ENCODE data around the gene RUBCN.
"Not testable (repeated sequence)": the region's sequence is repeated elsewhere in the genome, so short reads cannot be mapped to it uniquely, and the experiment has no call there.

RUBCN gene

DNA sequence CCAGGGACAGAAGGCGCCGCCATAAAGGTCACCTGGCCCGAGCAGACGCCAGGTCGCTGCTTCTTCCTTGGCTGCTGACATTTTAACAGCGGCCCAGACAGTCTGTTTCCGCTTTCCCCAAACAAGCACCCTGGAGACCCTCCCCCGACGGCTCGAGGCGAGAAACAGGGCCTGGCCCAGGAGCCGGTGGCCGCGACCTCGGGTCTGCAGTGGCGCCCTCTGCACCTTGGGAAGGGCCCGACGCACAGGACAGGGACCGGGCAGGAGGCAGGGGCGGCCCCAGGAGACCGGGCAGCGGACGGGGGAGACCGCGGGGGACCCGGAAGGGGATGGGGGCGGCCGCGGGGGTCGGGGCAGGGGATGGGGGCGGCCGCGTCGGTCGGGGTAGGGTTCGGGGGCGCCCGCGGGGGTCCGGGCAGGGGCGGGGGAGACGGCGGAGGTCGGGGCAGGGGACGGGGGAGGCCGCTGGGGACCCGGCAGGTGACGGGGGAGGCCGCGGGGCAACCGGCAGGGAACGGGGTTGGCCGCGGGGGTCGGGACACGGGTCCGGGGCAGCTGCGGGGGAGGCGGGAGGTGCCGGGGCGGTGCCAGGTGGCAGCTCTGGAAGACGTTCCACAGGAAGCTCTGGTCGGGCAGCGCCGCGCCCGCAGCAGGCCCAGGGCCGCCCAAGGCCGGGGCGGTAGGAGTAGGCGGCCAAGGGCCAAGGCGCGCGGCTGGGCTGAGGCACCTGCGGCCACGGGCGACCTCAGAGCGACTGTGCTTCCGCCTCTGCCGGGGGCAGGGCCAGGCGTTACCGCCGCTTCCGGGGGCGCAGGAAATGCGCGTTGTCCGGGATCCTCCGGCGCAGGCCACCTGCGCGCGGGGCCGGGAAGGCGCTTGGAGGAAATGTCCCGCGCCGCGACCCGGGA, 82.4 kb downstream of the RUBCN start:
- not testable (repeated sequence) for H2AFZ ChIP-seq (ENCODE audit: low read length); H4K20me1 ChIP-seq (ENCODE audit: insufficient read depth, low read length, poor library complexity, severe bottlenecking); H3K4me2 ChIP-seq (ENCODE audit: low read depth, low read length, poor library complexity, severe bottlenecking); H3K36me3 ChIP-seq (ENCODE audit: insufficient read depth, low read length); H3K9me2 ChIP-seq (replicated peaks; ENCODE audit: low read depth, low read length); H3F3A ChIP-seq (ENCODE audit: low read depth); H3K4me1 ChIP-seq (ENCODE audit: insufficient read depth, low read length, poor library complexity, severe bottlenecking); H3K9me3 ChIP-seq (ENCODE audit: insufficient read depth, low read depth, low read length); H3K27me3 ChIP-seq (ENCODE audit: insufficient read depth, low read length, poor library complexity, severe bottlenecking); H3K79me2 ChIP-seq (ENCODE audit: insufficient read depth, low read length); H3K9ac ChIP-seq (ENCODE audit: low read depth, low read length, poor library complexity, severe bottlenecking)
- peak overlapping the region; percentile 62 for H3K4me3 ChIP-seq (ENCODE audit: low read length, poor library complexity, severe bottlenecking)

DNA sequence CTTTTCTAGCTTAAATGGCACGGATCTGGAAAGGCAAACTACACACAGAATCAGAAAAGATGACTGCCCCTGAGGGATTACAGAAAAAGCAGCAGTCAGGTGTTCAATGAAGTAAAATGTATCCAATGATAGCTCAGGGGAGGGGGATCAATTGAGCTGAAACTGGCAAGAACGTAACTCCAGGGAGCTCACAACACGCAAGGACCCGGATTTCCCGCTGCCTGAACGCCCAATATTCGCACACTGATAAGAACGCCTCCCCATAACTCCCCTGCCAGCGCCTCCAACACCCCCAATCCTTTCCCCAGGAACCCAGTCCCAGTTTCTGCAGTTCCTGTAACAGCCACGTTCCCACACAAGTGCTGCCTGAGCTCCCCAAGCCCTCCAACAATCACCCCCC, 83.8 kb downstream of the RUBCN start:
- not testable (repeated sequence) for H3K9ac ChIP-seq (ENCODE audit: low read depth, low read length, poor library complexity, severe bottlenecking); H3K4me1 ChIP-seq (ENCODE audit: insufficient read depth, low read length, poor library complexity, severe bottlenecking); H3K4me3 ChIP-seq (ENCODE audit: low read length, poor library complexity, severe bottlenecking)

DNA sequence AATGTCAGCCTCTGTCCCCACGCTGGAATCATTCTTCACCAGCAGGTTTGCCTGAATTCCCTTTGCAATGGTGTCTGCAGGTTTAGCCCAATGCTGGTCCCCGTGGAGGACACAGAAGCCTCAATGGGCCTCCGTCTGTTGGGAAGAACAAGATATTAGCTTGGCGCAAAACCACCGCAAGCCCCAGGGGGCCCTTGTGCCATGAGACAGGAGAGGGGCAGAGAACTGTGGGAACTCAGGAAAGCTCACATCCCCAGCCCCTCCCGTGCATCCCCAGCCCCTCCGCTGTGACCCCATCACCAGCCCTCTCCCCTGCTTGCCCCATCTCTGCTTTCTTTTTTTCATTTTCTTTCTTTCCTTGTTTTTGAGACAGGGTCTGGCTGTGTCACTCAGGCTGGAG, 89.1 kb downstream of the RUBCN start:
- not testable (repeated sequence) for H3K4me2 ChIP-seq (ENCODE audit: low read depth, low read length, poor library complexity, severe bottlenecking); H4K20me1 ChIP-seq (ENCODE audit: insufficient read depth, low read length, poor library complexity, severe bottlenecking); H3K9ac ChIP-seq (ENCODE audit: low read depth, low read length, poor library complexity, severe bottlenecking); H3K9me3 ChIP-seq (ENCODE audit: insufficient read depth, low read depth, low read length); H3K27me3 ChIP-seq (ENCODE audit: insufficient read depth, low read length, poor library complexity, severe bottlenecking); H3K4me1 ChIP-seq (ENCODE audit: insufficient read depth, low read length, poor library complexity, severe bottlenecking); H3K36me3 ChIP-seq (ENCODE audit: insufficient read depth, low read length); H3K9me2 ChIP-seq (replicated peaks; ENCODE audit: low read depth, low read length); H3K4me3 ChIP-seq (ENCODE audit: low read length, poor library complexity, severe bottlenecking); H3F3A ChIP-seq (ENCODE audit: low read depth); H3K79me2 ChIP-seq (ENCODE audit: insufficient read depth, low read length); H2AFZ ChIP-seq (ENCODE audit: low read length)

More for the DNA sequence above, 83.8 kb downstream of the RUBCN start:
- not testable (repeated sequence) for H4K20me1 ChIP-seq (ENCODE audit: insufficient read depth, low read length, poor library complexity, severe bottlenecking); H3K4me2 ChIP-seq (ENCODE audit: low read depth, low read length, poor library complexity, severe bottlenecking); H3K27me3 ChIP-seq (ENCODE audit: insufficient read depth, low read length, poor library complexity, severe bottlenecking); H3K9me2 ChIP-seq (replicated peaks; ENCODE audit: low read depth, low read length); H3F3A ChIP-seq (ENCODE audit: low read depth); H3K36me3 ChIP-seq (ENCODE audit: insufficient read depth, low read length); H3K9me3 ChIP-seq (ENCODE audit: insufficient read depth, low read depth, low read length); H3K79me2 ChIP-seq (ENCODE audit: insufficient read depth, low read length); H2AFZ ChIP-seq (ENCODE audit: low read length)

- H3K79me2 ChIP-seq (ENCODE audit: insufficient read depth, low read length); H3K4me2 ChIP-seq (ENCODE audit: low read depth, low read length, poor library complexity, severe bottlenecking); H3K9me3 ChIP-seq (ENCODE audit: insufficient read depth, low read depth, low read length); H3K9ac ChIP-seq (ENCODE audit: low read depth, low read length, poor library complexity, severe bottlenecking); H3K4me1 ChIP-seq (ENCODE audit: insufficient read depth, low read length, poor library complexity, severe bottlenecking); H2AFZ ChIP-seq (ENCODE audit: low read length); H3K4me3 ChIP-seq (ENCODE audit: low read length, poor library complexity, severe bottlenecking); H3K36me3 ChIP-seq (ENCODE audit: insufficient read depth, low read length); H3K9me2 ChIP-seq (replicated peaks; ENCODE audit: low read depth, low read length); H3K27me3 ChIP-seq (ENCODE audit: insufficient read depth, low read length, poor library complexity, severe bottlenecking); H4K20me1 ChIP-seq (ENCODE audit: insufficient read depth, low read length, poor library complexity, severe bottlenecking); H3F3A ChIP-seq (ENCODE audit: low read depth): not testable (repeated sequence)
Measured at GRCh38 chr3:197647191-197647590, 89.5 kb downstream of the RUBCN start.

DNA sequence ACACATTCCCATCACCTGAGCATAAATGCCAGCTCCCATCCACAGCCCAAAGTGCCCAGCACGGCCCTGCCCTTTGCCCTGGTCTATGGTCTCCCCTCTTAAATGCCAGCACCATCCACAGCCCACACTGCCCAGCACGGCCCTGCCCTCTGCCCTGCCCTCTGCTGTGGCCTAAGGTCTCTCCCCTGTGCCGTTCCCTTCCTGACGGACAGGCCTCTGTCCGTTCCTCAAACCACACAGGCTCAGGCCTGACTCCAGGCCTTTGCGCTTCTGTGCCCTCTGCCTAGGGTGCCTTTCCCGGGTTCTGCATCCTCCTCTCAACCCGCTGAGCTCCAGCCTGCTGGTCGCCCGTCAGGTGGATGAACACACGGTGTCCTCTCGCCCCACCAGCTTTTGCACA, 90.4 kb downstream of the RUBCN start:
- not testable (repeated sequence) for H3K9ac ChIP-seq (ENCODE audit: low read depth, low read length, poor library complexity, severe bottlenecking); H3F3A ChIP-seq (ENCODE audit: low read depth); H4K20me1 ChIP-seq (ENCODE audit: insufficient read depth, low read length, poor library complexity, severe bottlenecking); H3K4me1 ChIP-seq (ENCODE audit: insufficient read depth, low read length, poor library complexity, severe bottlenecking); H3K9me3 ChIP-seq (ENCODE audit: insufficient read depth, low read depth, low read length); H3K27me3 ChIP-seq (ENCODE audit: insufficient read depth, low read length, poor library complexity, severe bottlenecking); H3K4me3 ChIP-seq (ENCODE audit: low read length, poor library complexity, severe bottlenecking); H3K79me2 ChIP-seq (ENCODE audit: insufficient read depth, low read length); H3K4me2 ChIP-seq (ENCODE audit: low read depth, low read length, poor library complexity, severe bottlenecking); H3K36me3 ChIP-seq (ENCODE audit: insufficient read depth, low read length); H2AFZ ChIP-seq (ENCODE audit: low read length); H3K9me2 ChIP-seq (replicated peaks; ENCODE audit: low read depth, low read length)

DNA sequence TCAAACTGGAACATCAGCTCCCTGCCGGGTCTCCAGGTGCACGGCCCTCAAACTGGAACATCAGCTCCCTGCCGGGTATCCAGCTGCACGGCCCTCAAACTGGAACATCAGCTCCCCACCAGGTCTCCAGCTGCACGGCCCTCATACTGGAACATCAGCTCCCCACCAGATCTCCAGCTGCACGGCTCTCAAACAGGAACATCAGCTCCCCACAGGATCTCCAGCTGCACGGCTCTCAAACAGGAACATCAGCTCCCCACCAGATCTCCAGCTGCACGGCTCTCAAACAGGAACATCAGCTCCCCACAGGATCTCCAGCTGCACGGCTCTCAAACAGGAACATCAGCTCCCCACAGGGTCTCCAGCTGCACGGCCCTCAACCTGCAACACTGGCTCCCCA, 99.1 kb downstream of the RUBCN start:
- H3K36me3 ChIP-seq (ENCODE audit: insufficient read depth, low read length); H3K27me3 ChIP-seq (ENCODE audit: insufficient read depth, low read length, poor library complexity, severe bottlenecking); H2AFZ ChIP-seq (ENCODE audit: low read length); H3K79me2 ChIP-seq (ENCODE audit: insufficient read depth, low read length); H3K9me3 ChIP-seq (ENCODE audit: insufficient read depth, low read depth, low read length); H3K4me1 ChIP-seq (ENCODE audit: insufficient read depth, low read length, poor library complexity, severe bottlenecking); H3K4me3 ChIP-seq (ENCODE audit: low read length, poor library complexity, severe bottlenecking); H3K9ac ChIP-seq (ENCODE audit: low read depth, low read length, poor library complexity, severe bottlenecking); H3K9me2 ChIP-seq (replicated peaks; ENCODE audit: low read depth, low read length); H4K20me1 ChIP-seq (ENCODE audit: insufficient read depth, low read length, poor library complexity, severe bottlenecking); H3K4me2 ChIP-seq (ENCODE audit: low read depth, low read length, poor library complexity, severe bottlenecking); H3F3A ChIP-seq (ENCODE audit: low read depth): not testable (repeated sequence)
